ENCODE results near the gene BLOC1S1.

Gene BLOC1S1

GRCh38 chr12:55705782-55706402 is 10.0 kb upstream of the BLOC1S1 start:
- CTCF ChIA-PET = interaction anchor here (1.0 to 1.1 kb wide), 3 partner anchors 10 to 24 kb away, joined by 3 read pairs; no protein-coding TSS in a partner anchor
- DNase-seq (ENCODE audit: low read depth, low spot score) = no peak
- POLR2A ChIA-PET = interaction anchor here (1.0 kb wide), 1 partner anchor 47 kb away, joined by 3 read pairs; no protein-coding TSS in a partner anchor

GRCh38 chr12:55706568-55707218 is 9.2 kb upstream of the BLOC1S1 start:
- CTCF ChIA-PET = interaction anchor here (1.1 to 1.6 kb wide), 3 partner anchors 23 to 60 kb away, joined by 3 to 8 read pairs (median 5); no protein-coding TSS in a partner anchor
- POLR2A ChIA-PET = interaction anchor here (1.2 kb wide), 1 partner anchor 23 kb away, joined by 3 read pairs; no protein-coding TSS in a partner anchor
- H3K4me3 ChIP-seq (ENCODE audit: low read depth, low read length) = peak overlapping the region; percentile 64
- DNase-seq (ENCODE audit: low read depth, low spot score) = no peak
- no peak for TF ChIP-seq CTCF (IDR thresholded peaks at IDR 0.05; ENCODE audit: insufficient read depth, low read length, missing control alignments)

More at GRCh38 chr12:55705782-55706402, 10.0 kb upstream of the BLOC1S1 start:
- TF ChIP-seq CTCF (IDR thresholded peaks at IDR 0.05; ENCODE audit: insufficient read depth, low read length, missing control alignments) = peak; percentile 36
- H3K4me3 ChIP-seq (ENCODE audit: low read depth, low read length) = no peak overlapping the region

- DNase-seq (ENCODE audit: low read depth, low spot score) = no peak
- ChIA-PET POLR2A (interaction anchor here (1.2 kb wide), 1 partner anchor 22 kb away, joined by 3 read pairs; no protein-coding TSS in a partner anchor), CTCF (interaction anchor here (1.4 to 1.6 kb wide), 2 partner anchors 51 to 60 kb away, joined by 5 to 8 read pairs; no protein-coding TSS in a partner anchor)
- TF ChIP-seq CTCF (IDR thresholded peaks at IDR 0.05; ENCODE audit: insufficient read depth, low read length, missing control alignments) = no peak
- H3K4me3 ChIP-seq (ENCODE audit: low read depth, low read length) = peak overlapping the region; percentile 64
Observed at GRCh38 chr12:55707219-55707671, 8.6 kb upstream of the BLOC1S1 start.

DNA sequence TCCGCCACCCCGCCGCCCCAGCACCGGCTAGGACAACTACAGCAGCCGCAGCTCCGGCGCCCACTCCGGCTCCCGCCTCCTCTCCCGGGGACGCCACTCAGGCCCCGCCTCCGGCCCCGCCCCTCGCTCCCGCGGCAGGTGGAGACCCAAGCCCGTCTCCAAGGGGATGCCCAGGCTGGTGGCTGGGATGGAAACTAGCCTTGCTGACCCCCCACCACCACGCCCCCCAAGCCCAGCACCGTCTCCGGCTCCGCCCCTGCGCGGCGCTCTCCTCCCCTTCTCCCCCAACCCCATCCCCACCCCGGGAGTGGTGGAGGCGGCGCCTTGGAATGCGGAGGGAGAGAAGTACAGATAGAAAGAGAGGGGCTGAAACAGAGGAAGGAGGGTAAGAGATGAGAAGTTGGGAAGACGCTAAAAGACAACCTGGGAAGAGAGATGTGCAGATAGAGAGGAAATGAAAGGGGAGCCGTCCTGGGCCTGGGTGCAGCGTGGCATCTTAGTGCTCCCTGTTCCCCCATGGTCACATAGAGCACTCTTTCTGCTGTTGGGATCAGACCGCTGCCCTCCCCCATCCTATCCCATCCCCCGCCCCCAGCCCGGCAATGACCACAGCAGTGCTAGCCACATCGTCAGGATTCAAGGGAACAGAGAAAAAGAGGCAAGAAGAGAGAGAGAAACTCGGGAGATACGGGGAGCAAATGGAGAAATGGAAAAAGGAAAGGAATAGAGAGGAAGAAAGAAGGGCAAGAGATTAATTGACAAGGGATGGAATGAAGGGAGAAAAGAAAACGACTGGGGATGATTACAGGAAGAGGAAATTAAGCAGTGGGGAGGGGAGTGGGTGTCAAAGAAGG is 7.8 kb upstream of the BLOC1S1 start, which contains the start of gene ITGA7:
Gene ITGA7, minus strand, starts transcription at position 64 of the 854 bp plus-strand sequence. CDS start 222 bp downstream, outside the sequence.
- DNase-seq (ENCODE audit: low read depth, low spot score) = no peak
- H3K4me3 ChIP-seq (ENCODE audit: low read depth, low read length) = peak within 1 kb of the TSS; percentile 64
- no peak for TF ChIP-seq CTCF (IDR thresholded peaks at IDR 0.05; ENCODE audit: insufficient read depth, low read length, missing control alignments)
- ChIA-PET CTCF (interaction anchor here (1.4 to 1.6 kb wide), 2 partner anchors 52 to 61 kb away, joined by 5 to 8 read pairs; no protein-coding TSS in a partner anchor), POLR2A (interaction anchor here (1.2 kb wide), 1 partner anchor 22 kb away, joined by 3 read pairs; no protein-coding TSS in a partner anchor)

DNA sequence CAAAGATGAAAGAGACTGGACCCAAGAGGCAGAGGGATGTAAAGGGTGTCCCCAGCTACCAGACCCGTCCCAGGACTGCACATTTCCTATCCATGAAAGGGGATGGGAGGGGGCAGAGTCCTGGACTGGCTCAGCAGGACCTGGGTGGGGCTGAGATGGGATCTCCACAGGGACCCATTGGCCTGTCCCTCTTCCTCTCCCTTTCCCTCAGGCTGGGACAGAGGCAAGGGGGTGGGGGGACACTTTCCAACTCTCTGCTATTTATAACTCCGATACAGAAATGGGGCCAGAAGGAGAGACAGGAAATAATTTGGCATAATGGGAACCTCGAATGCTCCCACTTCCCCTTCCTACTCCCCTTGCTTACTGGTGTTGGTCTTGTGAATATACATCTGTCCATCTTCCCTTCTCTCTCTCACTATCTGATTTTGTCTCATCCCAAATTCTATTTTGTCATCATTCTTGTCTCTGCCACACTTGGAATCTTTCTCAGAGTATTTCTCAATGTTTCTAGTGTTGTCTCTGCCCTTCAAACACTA is 7.1 kb upstream of the BLOC1S1 start:
- TF ChIP-seq CTCF (IDR thresholded peaks at IDR 0.05; ENCODE audit: insufficient read depth, low read length, missing control alignments) = no peak
- POLR2A ChIA-PET = no interaction called here
- no peak for DNase-seq (ENCODE audit: low read depth, low spot score)
- CTCF ChIA-PET = interaction anchor here (1.6 kb wide), 1 partner anchor 62 kb away, joined by 5 read pairs; no protein-coding TSS in a partner anchor
- peak overlapping the region; percentile 18 for H3K4me3 ChIP-seq (ENCODE audit: low read depth, low read length)
